Left cardiac atrium (tissue), 4 donors: ENCODE measurements around the gene ADK. TPM values are rescaled to one million over a fixed set of nuclear protein-coding genes. Genes with fewer than 3 reads are reported as not detected.
"Not testable (repeated sequence)": the region's sequence is repeated elsewhere in the genome, so short reads cannot be mapped to it uniquely, and the experiment has no call there.

Source experiments
- ATAC-seq, 2 donors: fragments of 200-7000 bp; cut with Tn5 transposase; one replicate each; pipeline ENCODE4 v1.9.1; 2020; ENCODE audit warnings: mild to moderate bottlenecking in 2 of 2, moderate library complexity in 2 of 2
- DNase-seq: peaks from one replicate; pipeline ENCODE4 v3.0.0-alpha.2; 2020
- intact Hi-C, 2 donors: fragments of 100-400 bp; cut with DNase I; formaldehyde crosslinking; loops; one replicate each; pipeline versions ENCODE4 v1.14.1 to v1.15.1; 2022 to 2023
- total RNA-seq, 2 donors: library from RNA; stranded (reverse); fragmentation: NEBNext Ultra II Directional; extraction: Animal tissue kit (Norgen Biotek cat#: 25700); gene quantifications; one replicate each; pipeline ENCODE4 v1.2.1, GENCODE V29; 2021
- donor health status: DM: no; HTN: yes; CAD: no.
- donor health status: DM: no; HTN: yes; CAD: no; lungs with severe emphysema.
- donor health status: DM: yes; HTN: yes; CAD: no.
- donor health status: Dilated cardiomyopathy.

The ADK gene
- total RNA-seq, 2 donors from 2014 or later, result 31.2 to 34.9 TPM

DNA sequence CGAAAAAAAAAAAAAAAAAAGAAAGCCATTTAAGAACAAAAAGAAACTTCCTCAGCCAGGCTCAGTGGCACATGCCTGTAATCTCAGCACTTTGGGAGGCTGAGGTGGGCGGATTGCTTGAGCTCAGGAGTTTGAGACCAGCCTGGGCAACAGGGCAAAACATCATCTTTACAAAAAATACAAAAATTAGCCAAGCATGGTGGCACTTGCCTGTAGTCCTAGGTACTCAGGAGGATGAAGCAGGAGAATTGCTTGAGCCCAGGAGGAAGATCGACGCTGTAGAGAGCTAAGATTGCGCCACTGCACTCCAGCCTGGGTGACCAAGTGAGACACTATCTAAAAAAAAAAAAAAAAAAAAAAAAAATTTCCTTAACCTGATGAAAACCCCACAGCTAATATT lies 12.4 kb upstream of the ADK start:
- DNase-seq, ATAC-seq, intact Hi-C loops: not testable (repeated sequence)

DNA sequence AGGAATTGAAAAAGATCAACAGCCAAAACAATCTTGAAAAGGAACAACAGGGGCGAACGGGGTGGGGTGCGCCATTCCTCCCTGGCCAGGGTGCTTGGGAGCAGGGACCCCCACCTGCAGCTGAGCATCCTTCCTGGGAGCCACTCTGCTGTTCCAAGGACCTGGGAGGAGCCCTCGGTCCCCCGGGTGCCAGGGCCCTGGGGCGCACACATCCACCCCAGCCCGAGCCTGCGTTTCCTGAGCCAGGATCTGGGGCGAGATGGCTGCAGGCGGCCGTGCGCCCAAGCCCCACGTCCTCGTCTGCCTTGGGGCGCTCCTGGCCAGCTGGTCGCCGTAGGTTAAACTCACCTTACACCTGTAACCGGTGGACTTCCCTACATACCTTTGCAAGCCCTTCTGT lies 11.0 kb upstream of the ADK start:
- intact Hi-C loops, result no loop called here
- DNase-seq, result no peak
- ATAC-seq, result no peak

DNA sequence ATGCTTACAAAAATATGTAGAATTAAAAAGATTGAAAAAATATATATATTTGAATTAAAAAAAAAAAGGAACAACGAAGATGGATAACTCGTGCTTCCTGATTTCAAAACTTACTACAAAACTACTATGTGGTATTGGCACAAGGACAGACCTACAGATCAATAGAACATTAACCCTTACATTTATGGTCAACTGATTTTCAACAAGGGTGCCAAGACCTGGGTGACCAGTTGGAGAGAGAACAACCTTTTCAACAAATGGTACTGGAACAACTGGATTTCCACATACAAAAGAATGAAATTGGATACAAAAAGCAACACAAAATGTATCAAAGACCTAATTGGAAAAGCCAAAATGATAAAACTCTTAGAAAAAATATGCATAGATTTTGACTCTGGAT lies 10.5 kb upstream of the ADK start:
- DNase-seq, result no peak
- no peak for ATAC-seq
- intact Hi-C loops, result no loop called here

DNA sequence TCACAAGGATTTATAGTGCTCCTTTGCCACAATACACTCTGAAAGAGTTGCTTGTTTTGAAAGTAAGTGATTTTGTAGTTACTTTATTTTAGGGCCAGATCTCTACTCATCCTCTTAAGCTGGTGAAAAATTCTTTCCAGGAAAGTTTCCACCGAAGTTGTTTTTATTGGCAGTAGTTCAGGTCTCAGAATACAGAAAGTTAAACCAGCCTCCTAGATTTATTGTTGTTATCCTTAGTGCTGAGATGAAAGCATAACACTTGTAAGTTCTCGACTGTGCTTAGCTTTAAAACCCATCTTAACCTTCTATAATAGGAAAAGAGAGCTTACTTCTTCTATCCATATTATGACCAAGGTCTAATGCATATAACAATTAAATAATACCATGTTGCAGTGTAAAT lies 5.9 kb upstream of the ADK start:
- intact Hi-C loops, result no loop called here
- DNase-seq (no peak), ATAC-seq (peak; percentile 50 to 69)

DNA sequence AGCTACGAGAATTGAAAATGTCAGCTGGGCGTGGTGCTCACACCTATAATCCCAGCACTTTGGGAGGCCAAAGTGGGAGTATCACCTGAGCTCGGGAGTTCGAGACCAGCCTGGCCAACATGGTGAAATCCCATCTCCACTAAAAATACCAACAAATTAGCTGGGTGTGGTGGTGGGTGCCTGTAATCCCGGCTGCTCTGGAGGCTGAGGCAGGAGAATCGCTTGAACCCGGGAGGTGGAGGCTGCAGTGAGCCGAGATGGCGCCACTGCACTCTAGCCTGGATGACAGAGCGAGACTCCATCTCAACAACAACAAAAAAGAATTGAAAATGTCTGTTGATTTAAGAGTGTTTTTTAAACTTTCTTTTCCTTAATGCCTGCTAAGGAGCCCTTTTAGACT lies 4.0 kb upstream of the ADK start:
- intact Hi-C loops, ATAC-seq: not testable (repeated sequence)

DNA sequence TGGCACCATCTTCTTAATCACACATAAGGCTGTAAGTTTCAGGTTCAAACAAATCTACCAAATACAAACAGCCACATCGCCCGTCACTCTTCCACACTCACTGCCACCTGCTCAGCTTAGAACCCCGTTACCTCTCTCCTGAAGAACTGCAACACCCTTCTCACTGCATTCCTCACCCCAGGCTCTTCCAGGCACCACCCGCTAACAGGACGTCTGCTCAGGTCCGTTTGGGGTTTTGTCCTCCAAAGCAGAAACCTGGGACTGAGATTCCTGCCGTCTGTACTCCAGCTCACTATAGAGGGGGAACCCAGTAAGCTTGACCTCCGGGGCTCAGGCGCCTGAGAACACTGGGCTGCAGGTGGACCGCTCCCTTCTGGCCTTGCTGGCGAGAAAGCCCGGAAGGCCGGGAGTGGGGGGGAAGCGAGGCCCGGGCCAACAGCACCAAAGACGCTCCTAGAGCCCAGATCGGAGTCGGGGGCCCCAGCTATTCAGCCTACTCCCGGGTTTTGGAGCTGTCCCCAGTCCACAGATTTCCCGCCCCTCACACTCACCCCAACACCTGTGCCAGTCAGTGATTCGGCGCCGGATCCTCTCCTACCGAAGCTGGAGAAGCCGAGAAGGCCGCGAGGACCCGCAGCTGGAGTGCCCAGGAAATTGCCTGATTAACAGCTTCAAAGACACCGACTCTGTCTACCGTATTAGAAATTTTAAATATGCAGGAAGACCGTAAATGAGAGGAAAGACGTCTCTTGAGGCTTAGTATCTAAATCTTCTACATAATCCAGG lies 624 bp upstream of the ADK start, which contains the start of gene AP3M1:
TSS of gene AP3M1 (minus strand) at position 625 of the 786 bp plus-strand sequence. CDS start 12,449 bp downstream, outside the sequence.
- peak; percentile 88 for DNase-seq
- ATAC-seq, result peak; percentile 67 to 75
- intact Hi-C loops, result loop anchor here in 1 of 2 donors (10.0 kb wide), 1 partner anchor 64 kb away; no protein-coding TSS in a partner anchor

More for the DNA sequence above, 4.0 kb upstream of the ADK start:
- not testable (repeated sequence) for DNase-seq

DNA sequence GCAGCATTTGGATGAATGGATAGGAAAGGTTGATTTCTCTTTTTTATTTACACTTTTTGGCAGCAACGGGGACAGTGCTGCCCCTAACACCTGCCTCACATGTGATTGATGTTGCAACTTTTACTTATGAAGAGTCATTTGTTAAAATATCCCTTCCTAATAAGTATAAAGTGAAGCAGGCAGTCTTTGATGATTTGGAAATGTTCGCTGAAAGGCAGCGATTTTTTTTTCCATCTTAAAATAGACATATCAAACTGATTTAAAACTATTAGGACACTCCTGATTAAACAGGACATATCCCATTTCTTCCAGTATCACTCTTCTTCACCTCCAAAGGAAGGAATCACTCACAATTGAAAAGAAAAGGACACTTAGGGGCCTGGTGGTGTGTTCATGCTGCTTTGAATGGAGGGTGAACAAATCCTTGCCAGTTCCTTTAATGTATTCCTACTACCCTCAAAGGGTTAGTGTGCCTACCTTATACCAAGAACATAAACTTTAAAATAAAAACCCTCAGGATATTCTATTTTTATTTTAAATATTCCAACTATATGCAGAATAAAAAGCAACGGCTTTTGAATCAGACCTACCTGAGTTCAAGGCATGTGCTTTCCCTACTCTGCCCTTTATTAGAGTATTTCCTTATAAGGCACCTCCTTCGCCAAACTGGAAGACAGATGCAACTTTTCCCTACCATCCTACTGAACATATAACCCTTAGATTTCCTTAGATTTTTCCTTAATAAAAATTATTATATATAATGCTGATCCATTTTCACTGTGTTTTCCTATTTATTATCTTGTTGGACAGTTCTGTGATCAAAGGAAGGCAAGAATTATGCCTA lies 1.1 kb downstream of the ADK start:
- DNase-seq, result no peak
- no peak for ATAC-seq
- intact Hi-C loops, result loop anchor here in 1 of 2 donors (10.0 kb wide), 1 partner anchor 63 kb away; no protein-coding TSS in a partner anchor

DNA sequence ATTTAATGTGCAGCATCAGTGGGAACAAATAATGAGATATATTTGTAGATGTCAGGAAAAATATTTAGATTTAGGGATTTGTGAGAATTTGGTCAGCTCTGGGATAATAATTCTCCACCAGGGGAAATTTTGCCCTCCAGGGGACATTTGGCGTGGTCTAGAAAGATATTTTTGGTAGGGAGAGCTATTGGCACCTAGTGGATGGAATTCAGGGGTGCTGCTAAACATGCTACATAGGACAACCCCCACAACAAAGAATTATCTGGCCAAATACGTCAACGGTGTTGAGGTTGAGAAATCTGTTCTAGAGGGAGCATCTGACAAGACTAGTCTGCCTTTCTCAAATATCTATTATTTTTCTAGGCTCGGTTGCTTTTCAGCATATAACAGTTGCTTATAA lies 2.1 kb downstream of the ADK start:
- intact Hi-C loops, result loop anchor here in 1 of 2 donors (10.0 kb wide), 1 partner anchor 62 kb away; no protein-coding TSS in a partner anchor
- ATAC-seq (no peak), DNase-seq (no peak)

DNA sequence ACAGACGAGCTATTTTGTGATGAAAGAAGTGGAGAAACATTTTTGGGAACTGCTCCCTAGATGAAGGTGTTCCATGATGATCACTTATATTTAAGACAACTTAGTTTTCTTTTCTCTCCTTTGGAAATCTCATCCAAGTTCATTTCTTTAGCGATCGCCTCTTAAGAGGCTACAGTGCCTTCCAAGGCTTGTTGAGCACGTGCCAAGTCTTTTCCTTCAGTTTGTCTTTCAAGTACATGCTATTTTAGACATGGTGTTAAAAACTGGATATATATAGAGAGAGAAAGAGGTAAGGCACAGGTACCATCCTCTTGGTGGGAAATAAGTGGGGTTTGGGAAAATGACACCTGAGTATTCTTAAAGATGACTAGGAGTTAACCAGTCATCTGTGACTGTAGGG lies 2.7 kb downstream of the ADK start:
- intact Hi-C loops, result loop anchor here in 1 of 2 donors (10.0 kb wide), 1 partner anchor 61 kb away; no protein-coding TSS in a partner anchor
- DNase-seq (no peak), ATAC-seq (no peak)

DNA sequence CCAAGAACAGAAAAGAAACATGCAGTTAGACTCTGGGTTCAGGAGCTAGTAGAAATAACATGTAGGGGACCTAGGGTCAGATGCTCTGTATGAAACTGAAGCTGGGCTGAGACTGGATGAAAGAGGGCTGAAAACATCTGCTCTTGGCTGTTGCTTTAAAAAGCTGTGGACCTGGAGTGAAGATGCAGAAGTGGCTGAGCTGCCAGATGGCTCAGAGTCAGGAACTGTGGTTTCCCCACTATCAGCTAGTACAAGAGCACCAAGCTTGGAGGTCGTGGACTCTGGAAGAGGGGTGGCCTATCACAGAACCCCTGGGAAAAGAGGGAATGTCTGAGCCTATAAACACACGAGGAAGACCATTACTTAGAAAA lies 5.9 kb downstream of the ADK start:
- ATAC-seq, result peak; percentile 77 to 85
- DNase-seq, result peak; percentile 63
- intact Hi-C loops, result loop anchor here in 1 of 2 donors (10.0 kb wide), 1 partner anchor 58 kb away; no protein-coding TSS in a partner anchor

DNA sequence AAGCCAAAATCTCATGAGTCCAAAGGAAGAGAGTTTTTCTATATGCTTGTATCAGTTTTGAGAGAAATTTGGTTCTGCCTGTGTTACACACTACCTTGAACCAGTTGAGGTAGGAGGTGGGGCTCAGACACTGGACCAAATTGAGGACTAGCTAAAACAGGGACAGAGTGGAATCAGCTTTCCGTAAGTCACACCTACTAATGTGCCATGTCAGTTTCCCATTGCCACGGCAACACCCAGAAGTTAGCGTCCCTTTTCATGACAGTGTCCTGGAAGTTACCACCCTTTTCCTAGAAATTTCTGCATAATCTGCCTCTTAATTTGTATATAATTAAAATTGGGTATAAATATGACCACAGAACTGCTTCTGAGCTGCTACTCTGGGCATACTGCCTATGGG lies 9.0 kb downstream of the ADK start:
- intact Hi-C loops, result no loop called here
- DNase-seq (no peak), ATAC-seq (no peak)

DNA sequence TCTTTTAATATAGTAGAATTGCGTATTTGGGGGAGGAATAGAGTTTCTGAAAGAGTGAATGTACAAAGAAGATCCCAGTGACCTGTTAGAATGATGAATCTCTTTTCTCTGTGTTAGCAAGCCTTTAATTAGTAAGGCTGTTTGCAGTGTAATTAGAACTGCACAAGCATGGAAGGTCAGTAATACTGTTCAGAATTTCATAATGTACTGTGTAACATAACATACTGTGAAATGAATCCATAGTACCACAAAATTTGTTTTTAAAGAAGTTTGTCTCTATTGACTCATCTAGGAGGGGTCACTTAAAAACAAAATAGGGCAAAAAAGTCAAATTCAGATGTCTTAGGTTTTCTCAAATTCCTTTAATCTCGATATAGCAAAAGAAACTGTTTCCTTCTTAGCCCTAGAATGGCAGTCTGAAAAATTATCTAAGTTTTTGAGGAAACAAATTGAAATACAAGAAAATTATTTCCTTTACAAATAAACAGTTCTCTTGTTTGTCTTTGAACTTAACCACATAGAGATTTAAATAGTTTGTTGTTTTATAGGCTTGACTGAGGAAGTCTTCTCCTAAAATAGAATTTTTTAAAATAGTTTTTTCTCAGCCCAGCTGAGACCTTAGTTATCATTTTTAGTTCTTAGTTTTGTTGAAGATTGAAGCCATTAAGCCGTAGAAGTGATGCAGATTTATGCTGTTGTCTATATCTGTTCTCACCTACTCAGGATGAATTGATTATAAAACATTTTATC lies 12.5 kb downstream of the ADK start:
- intact Hi-C loops, result no loop called here
- DNase-seq (no peak), ATAC-seq (no peak)

DNA sequence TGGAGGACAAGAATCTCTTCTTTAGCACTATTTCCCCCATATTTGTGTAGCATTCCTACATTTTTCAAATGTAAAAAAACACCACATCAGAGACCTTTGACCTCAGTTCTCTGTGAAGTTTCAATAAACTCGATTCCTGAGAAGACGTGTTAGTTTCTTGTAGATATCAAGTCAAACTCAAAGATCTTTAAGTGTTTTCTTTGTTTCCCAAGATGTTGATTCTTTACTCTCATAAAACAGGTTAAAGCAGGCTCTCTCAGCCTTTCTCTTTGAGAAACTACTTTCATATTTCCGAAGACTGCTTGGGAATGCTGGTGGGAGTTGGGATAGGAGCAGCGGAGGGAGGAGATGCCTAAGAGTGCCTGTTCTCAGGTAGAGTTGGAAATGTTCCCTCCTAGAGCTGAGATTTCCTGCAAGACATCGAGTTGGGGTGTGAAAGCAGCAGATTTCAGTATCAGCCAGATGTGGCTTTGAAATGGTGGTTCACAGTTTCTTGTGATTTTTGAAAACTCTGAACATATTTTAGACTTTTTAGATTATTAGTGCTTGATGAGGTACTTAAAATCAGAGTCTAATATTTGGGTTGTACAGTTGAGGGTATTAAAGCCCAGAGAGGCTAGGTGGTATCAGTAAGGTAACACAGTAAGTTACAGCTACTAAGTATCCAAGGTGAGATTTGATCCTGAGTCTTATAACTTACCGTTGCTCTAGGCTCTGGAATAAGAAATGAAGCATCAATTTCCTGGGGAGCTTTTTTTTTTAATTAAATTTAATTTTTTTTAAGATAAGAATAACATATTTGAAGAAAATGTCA lies 13.9 kb downstream of the ADK start:
- no peak for DNase-seq
- ATAC-seq, result no peak
- intact Hi-C loops, result no loop called here

DNA sequence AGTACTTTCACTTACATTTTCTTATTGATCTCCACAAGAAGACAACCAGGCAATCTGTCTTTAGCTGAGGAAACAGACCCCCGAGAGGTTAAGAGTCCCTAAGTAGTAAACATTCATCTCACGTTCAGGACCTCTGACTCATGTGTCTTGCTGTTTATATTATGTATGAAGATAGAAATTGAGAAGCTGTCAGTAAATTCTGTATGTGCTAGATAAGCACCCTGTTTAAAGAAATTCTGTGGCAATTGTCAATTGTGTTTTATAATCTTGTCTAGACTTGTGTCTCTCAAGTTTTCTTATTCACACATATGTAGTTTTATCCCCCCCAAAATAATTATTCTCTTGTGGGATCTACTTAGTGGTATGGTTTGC lies 14.5 kb downstream of the ADK start:
- ATAC-seq (no peak), DNase-seq (no peak)
- intact Hi-C loops, result no loop called here

DNA sequence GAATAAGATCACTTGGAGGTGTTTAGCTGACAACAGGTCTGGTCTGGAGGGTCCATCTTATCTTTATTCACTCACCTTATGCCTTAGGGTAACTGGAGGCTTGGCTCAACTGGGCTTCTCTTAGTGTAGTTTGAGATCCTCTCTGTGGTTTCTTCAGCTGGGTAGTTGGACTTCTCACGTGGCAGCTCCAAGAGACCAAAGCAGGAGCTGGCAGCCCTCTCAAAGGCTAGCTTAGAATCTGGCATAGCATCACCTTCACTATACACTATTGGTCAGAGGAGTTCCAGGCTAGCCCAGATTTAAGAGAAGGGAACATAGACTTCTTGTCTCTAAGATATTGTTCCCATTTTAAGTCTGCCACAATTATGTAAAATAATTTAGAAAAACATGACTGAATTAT lies 16.4 kb downstream of the ADK start:
- DNase-seq (no peak), ATAC-seq (no peak)
- intact Hi-C loops, result no loop called here

DNA sequence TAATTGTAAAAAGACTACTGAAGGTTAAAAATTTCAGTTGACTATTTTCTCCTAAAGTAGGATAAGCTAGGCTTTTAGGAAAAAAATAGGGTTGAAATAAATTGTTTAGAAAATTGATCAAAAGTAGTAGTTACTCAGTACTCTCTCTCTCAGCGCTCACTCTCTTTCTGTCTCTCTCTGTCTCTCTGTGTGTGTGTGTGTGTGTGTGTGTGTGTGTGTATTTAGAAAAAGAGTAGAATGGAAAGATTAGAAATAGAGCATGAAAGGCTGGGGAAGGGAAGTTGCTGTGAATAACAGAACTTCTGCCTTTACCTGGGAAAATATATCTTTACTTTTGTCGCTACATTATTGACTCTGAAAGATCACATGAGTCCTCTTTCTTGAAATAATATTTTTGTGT lies 20.6 kb downstream of the ADK start:
- DNase-seq, result no peak
- ATAC-seq, result no peak
- intact Hi-C loops, result no loop called here

DNA sequence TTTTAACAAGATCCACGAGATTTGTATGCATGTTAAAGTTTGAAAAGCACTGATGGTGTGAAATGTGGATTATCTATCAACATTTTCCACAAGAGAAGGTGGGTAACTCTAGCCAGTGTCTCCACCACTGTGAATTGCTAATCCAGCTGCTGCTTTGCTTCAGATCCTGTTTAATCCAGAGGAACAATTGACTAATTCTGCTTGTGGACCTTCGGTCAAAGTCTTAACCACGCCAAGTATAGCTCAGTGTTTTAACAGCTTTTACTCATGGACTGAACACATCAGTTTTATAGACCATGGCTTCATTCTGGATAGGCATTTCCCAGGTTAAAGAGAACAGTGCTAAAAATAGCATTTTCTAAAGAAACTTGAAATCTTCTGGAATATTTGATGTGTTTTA lies 23.5 kb downstream of the ADK start:
- intact Hi-C loops, result no loop called here
- no peak for ATAC-seq

DNA sequence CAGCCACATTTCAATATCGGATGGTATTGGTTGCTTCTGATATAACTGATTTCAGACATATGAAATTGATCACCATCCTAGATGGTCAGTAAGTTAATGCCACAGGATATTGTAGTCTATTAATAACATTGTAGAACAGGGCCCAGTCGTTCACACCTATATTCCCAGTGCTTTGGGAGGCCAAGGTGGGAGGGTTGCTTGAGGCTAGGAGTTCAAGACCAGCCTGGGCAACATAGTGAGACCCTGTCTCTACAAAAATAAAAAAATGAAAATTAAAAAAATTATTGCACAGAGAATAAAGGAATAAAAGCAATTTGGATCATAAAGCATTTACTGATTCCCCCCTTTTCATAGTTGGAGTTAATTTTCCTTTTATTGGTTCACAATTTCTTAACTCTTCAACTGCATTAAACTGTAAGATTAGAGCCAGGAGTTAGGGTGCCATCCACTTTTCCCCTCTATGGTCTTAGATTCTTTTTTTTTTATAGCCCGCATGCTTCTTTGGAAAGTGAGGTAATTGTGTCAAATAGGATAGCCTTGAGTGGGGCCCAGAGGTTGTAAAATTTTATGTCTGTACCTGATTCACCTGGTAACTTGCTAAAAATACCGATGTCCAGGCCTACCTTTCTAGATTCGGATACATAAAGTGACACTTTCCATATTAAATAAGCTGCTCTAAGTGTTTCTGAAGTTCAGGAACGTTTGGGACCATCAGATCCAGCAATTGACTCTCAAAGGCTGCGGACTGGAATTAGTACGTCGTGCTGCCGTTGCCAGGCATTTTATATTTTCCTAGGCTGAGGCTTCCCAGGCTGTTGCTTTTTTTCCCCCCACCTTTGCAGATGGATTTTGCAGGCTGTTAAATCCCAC lies 24.7 kb downstream of the ADK start:
- intact Hi-C loops, result no loop called here
- DNase-seq (no peak), ATAC-seq (no peak)

More for the DNA sequence above, 23.5 kb downstream of the ADK start:
- no peak for DNase-seq
